Measurements from ENCODE around the gene UBAC1. TPM values are rescaled to one million over a fixed set of nuclear protein-coding genes. Genes with fewer than 3 reads are reported as not detected.
A peak's percentile ranks its signal among the peaks of the same experiment; 100 is the strongest.

UBAC1 gene
- total RNA-seq, 1 experiment from 2014 or later, result 60.6 TPM

DNA sequence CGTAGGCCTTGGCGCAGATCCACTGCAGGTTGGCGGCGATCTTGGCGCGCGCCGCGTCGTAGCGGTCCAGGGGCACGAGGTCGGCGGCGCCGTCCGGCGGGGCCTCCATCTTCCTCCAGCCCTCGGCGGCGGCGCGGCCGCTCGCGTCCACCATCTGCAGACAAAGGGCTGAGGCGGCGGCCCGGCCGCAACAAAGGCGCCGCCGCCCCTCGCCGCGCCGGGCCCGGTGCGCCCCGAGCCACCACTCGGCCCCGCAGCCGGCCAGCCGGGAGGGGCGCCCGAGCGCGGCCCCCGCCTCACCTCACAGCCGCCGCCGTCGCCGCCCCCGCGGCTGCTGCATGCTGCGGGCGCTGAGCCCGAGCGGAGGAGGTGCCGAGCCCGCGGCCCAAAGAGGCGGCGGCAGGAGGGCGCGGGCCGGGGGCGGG, 54.2 kb downstream of the UBAC1 start:
- no peak overlapping the region for H3K27ac ChIP-seq

GRCh38 chr9:135906291-135907005, 54.7 kb downstream of the UBAC1 start:
- Histone ChIP-seq H3K27ac (no peak overlapping the region), H3K4me3 (peak overlapping the region; percentile 81), H3K9me3 (replicated peaks) (0 out of 2 replicates have a peak, but pooled peaks cover 2% of the 10 kb centered on the region), H3K36me3 (peaks cover 25% of the 10 kb centered on the region), H3K4me1 (peaks cover 3% of the 10 kb centered on the region; the same call in 1 of the 2 replicates), H3K27me3 (no peaks in the 10 kb centered on the region)
- DNase-seq, result peak in 1 of 2 experiments; percentile 48

More for the DNA sequence above, 54.2 kb downstream of the UBAC1 start:
- H3K4me1 ChIP-seq, result peaks cover 3% of the 10 kb centered on the region; the same call in 1 of the 2 replicates
- H3K27me3 ChIP-seq, result no peaks in the 10 kb centered on the region
- H3K9me3 ChIP-seq (replicated peaks), result 0 out of 2 replicates have a peak, but pooled peaks cover 2% of the 10 kb centered on the region
- peak overlapping the region; percentile 81 for H3K4me3 ChIP-seq
- DNase-seq, result peak; percentile 45 to 49
- H3K36me3 ChIP-seq, result peaks cover 28% of the 10 kb centered on the region

GRCh38 chr9:135905380-135906258, 55.6 kb downstream of the UBAC1 start:
- Histone ChIP-seq H3K36me3 (peaks cover 16% of the 10 kb centered on the region), H3K27ac (no peak overlapping the region), H3K4me1 (peaks cover 3% of the 10 kb centered on the region; the same call in 1 of the 2 replicates), H3K9me3 (replicated peaks) (0 out of 2 replicates have a peak, but pooled peaks cover 2% of the 10 kb centered on the region), H3K4me3 (peak overlapping the region; percentile 81), H3K27me3 (no peaks in the 10 kb centered on the region)
- DNase-seq, result no peak

DNA sequence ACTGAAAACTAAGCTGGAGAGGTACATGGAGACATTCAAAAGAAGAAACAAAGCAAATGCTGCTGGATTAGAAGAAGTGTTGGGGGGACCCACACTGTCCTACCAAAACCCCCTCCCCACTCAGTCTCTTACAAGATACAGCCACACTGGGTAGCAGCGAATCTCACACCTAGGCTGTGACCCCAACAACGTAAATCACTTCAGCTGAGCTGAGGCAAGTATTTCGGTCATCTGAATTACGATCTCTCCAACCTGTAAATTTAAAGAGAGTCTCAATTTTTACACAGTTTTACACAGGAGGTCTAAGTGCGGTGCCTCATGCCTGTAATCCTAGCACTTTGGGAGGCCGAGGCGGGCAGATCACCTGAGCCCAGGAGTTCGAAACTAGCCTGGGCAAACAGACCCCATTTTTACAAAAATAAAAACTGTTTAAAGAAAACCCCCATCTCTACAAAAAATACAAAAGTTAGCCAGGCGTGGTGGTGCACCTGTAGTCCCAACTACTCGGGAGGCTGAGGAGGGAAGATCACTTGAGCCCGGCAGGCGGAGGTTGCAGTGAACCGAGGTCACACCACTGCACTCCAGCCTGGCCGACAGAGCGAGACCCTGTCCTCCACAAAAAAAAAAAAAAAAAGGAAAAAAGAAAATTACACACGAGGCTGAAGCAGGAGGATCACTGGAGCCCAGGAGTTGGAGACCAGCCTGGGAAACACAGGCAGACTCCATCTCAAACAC, 57.2 kb downstream of the UBAC1 start:
- Histone ChIP-seq H3K9me3 (replicated peaks) (no peaks in the 10 kb centered on the region), H3K27me3 (no peaks in the 10 kb centered on the region), H3K4me1 (peaks cover 16% of the 10 kb centered on the region), H3K36me3 (peaks cover 10% of the 10 kb centered on the region), H3K4me3 (no peak overlapping the region), H3K27ac (no peak overlapping the region)
- DNase-seq, result no peak

GRCh38 chr9:135903358-135903656, 57.9 kb downstream of the UBAC1 start:
- H3K27ac ChIP-seq, result no peak overlapping the region
- peaks cover 10% of the 10 kb centered on the region for H3K36me3 ChIP-seq
- H3K4me1 ChIP-seq, result peaks cover 18% of the 10 kb centered on the region
- no peaks in the 10 kb centered on the region for H3K9me3 ChIP-seq (replicated peaks)
- H3K4me3 ChIP-seq, result no peak overlapping the region
- H3K27me3 ChIP-seq, result no peaks in the 10 kb centered on the region
- DNase-seq, result no peak

- Histone ChIP-seq H3K27ac (no peak overlapping the region), H3K9me3 (replicated peaks) (peaks cover 3% of the 10 kb centered on the region; the same call in 1 of the 2 replicates), H3K4me3 (no peak overlapping the region), H3K4me1 (peaks cover 18% of the 10 kb centered on the region), H3K36me3 (peaks cover 10% of the 10 kb centered on the region), H3K27me3 (no peaks in the 10 kb centered on the region)
- no peak for DNase-seq
Observed at GRCh38 chr9:135902655-135903357, 58.4 kb downstream of the UBAC1 start.

GRCh38 chr9:135901826-135902225, 59.3 kb downstream of the UBAC1 start:
- Histone ChIP-seq H3K9me3 (replicated peaks) (peaks cover 6% of the 10 kb centered on the region; the same call in 1 of the 2 replicates), H3K27me3 (no peaks in the 10 kb centered on the region), H3K27ac (no peak overlapping the region), H3K4me1 (peaks cover 18% of the 10 kb centered on the region), H3K36me3 (peaks cover 15% of the 10 kb centered on the region), H3K4me3 (no peak overlapping the region)
- DNase-seq, result no peak

DNA sequence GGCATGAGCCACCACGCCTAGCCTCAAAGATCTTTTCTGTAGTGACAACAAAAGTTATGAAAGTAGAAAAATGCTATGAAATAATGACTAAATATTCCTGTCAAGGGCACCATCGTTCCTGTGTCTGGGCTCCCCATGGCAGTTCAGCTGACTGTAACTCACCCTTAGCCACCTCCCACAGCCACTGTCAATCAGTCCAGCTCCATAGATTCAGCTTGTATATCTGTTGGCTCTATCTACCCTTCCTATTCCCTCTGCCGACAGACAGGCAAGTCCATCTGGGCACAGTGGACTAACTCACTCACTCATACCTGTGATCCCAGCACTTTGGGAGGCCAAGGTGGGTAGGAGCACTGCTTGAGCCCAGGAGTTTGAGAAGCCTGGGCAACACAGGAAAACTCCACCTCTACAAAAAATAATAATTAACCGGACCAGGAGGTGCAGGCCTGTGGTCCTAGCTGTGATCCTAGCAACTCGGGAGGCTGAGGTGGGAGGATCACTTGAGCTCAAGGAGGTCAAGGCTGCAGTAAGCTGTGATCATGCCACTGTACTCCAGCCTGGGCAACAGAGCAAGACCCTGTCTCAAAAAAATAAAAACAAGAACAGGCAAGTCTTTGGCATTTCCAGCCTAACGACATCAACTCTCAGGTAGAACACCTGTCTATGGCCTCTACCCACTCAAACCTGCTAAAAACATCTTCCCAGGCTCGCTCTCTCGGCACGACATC, 60.0 kb downstream of the UBAC1 start:
- no peak overlapping the region for H3K27ac ChIP-seq
- H3K9me3 ChIP-seq (replicated peaks), result peaks cover 6% of the 10 kb centered on the region; the same call in 1 of the 2 replicates
- H3K4me1 ChIP-seq, result peaks cover 18% of the 10 kb centered on the region
- H3K4me3 ChIP-seq, result no peak overlapping the region
- H3K36me3 ChIP-seq, result peaks cover 15% of the 10 kb centered on the region
- no peak for DNase-seq
- no peaks in the 10 kb centered on the region for H3K27me3 ChIP-seq

DNA sequence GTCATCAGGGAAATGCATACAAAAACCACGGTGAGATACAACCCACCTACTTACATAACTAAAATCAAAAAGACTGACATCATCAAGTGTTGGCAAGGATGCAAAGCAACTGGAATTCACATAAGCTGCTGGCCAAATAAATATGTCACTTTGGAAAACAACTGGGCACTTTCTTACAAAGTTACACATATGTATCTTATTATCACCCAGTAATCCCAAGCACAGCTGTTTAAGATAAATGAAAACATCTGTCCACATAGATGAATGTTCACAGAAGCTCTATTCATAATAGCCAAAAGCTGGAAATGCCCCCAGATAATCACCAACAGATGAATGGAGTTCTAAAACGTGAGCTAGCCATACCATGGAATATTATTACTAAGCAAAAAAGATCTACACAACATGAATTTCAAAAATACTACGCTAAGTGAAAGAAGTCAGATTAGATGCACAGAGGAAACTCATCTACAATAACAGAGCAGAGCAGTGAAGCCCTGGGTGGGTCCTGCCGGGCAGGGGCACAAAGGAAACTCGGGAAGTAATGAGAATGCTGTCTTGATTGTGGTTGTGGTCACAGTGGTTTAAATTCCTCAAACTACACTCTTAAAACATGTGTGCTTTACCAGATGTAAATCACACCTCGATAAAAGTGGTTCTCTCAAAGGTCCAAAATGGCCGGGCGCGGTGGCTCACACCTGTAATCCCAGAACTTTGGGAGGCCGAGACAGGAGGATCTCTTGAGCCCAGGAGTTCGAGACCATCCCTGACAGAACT, 62.4 kb downstream of the UBAC1 start:
- Histone ChIP-seq H3K27me3 (no peaks in the 10 kb centered on the region), H3K4me3 (no peak overlapping the region), H3K36me3 (peaks cover 6% of the 10 kb centered on the region), H3K4me1 (peaks cover 15% of the 10 kb centered on the region), H3K27ac (peak overlapping the region; percentile 71), H3K9me3 (replicated peaks) (peaks cover 16% of the 10 kb centered on the region)
- peak; percentile 69 to 88 for DNase-seq

DNA sequence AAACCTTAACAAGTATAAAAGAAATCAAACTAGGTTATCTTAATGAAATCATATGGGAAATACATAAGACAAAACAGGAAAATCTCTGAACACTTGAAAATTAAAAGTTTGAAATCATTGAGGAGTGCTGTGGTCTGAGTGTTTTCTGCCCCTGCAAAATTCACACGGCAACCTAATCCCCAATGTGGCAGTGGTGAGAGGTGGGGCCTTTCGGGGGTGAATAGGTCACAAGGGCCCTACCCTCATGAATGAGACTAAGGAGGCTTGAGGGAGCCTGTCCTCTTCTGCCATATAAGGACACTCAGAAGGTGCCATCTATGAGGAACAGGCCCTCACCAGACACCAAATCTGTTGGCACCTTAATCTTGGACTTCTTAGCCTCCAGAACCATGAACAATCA, 64.5 kb downstream of the UBAC1 start:
- Histone ChIP-seq H3K27me3 (no peaks in the 10 kb centered on the region), H3K9me3 (replicated peaks) (peaks cover 19% of the 10 kb centered on the region), H3K4me1 (peaks cover 15% of the 10 kb centered on the region), H3K36me3 (peaks cover 5% of the 10 kb centered on the region; the same call in 1 of the 2 replicates), H3K4me3 (no peak overlapping the region), H3K27ac (no peak overlapping the region)
- no peak for DNase-seq

- H3K36me3 ChIP-seq, result peaks cover 5% of the 10 kb centered on the region; the same call in 1 of the 2 replicates
- no peak overlapping the region for H3K27ac ChIP-seq
- peaks cover 15% of the 10 kb centered on the region for H3K4me1 ChIP-seq
- H3K27me3 ChIP-seq, result no peaks in the 10 kb centered on the region
- DNase-seq, result no peak
- peaks cover 19% of the 10 kb centered on the region for H3K9me3 ChIP-seq (replicated peaks)
- H3K4me3 ChIP-seq, result no peak overlapping the region
Observed at GRCh38 chr9:135896205-135896604, 65.0 kb downstream of the UBAC1 start.

DNA sequence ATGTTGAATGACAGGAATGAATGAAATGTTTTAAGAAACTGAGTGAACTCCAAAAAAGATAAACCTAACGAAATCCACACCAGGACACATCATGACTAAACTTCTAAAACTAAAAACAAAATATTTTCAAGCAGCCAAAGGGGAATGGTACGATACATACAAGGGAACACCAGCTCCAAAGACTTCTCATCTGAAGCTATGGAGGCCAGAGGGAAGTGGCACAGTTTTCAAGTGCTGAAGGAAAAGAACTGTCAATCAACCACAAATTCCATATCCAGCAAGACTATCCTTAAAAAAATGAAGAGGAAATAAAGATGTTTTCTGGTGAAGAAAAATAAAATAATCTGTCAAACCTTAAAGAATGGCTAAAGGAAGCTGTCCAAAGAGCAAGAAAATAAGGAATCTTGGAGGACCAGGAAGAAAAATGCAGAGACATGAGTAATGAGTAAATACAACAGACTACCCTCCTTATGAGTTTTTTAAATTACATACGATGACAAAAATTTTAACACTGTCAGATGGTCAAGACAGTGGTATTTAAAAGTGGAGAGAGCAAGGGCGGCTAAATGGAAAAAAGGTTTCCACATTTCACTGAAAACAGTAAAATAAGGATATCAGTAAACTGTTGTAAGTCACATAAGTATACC, 65.8 kb downstream of the UBAC1 start:
- DNase-seq, result no peak
- Histone ChIP-seq H3K27ac (no peak overlapping the region), H3K4me1 (peaks cover 15% of the 10 kb centered on the region), H3K4me3 (no peak overlapping the region), H3K27me3 (no peaks in the 10 kb centered on the region), H3K9me3 (replicated peaks) (peaks cover 19% of the 10 kb centered on the region), H3K36me3 (peaks cover 5% of the 10 kb centered on the region; the same call in 1 of the 2 replicates)

Measured in SJCRH30 (cell line).